Fibroblast of the aortic adventitia (primary cell): ENCODE data around the gene KRT6C. TPM values are rescaled to one million over a fixed set of nuclear protein-coding genes. Genes with fewer than 3 reads are reported as not detected.

ENCODE experiments used
- DNase-seq: peaks from one replicate; pipeline ENCODE4 v3.0.0-alpha.2; 2010; ENCODE audit warnings: low read depth
- H3K4me3 ChIP-seq: 2 replicates; pipeline ENCODE4 v1.5.1; 2011; ENCODE audit warnings: low read depth, mild to moderate bottlenecking, control low read depth, low read length, moderate library complexity
- CTCF ChIP-seq: IDR thresholded peaks from 2 replicates; pipeline ENCODE4 v1.5.1; 2011; ENCODE audit warnings: mild to moderate bottlenecking, low read length, control low read depth, inconsistent platforms; ENCODE audit not compliant: insufficient read depth
- total RNA-seq: library from RNA; depleted of rRNA; stranded (reverse); fragments of >200 nt; gene quantifications from 2 replicates; pipeline ENCODE4 v1.2.3, GENCODE V29; 2012; ENCODE audit warnings: low replicate concordance

The KRT6C gene
- total RNA-seq, 1 donor: not detected

GRCh38 chr12:52518574-52519386, 45.2 kb upstream of the KRT6C start:
- TF ChIP-seq CTCF: no peak
- no peak for DNase-seq
- H3K4me3 ChIP-seq: no peak overlapping the region

- DNase-seq: no peak
- H3K4me3 ChIP-seq: no peak overlapping the region
- TF ChIP-seq CTCF: no peak
Measured at GRCh38 chr12:52517888-52518287, 44.3 kb upstream of the KRT6C start.

- DNase-seq: no peak
- TF ChIP-seq CTCF: no peak
- H3K4me3 ChIP-seq: no peak overlapping the region
Measured at GRCh38 chr12:52517005-52517835, 43.6 kb upstream of the KRT6C start.

GRCh38 chr12:52515927-52516831, 42.6 kb upstream of the KRT6C start:
- no peak for TF ChIP-seq CTCF
- no peak for DNase-seq
- no peak overlapping the region for H3K4me3 ChIP-seq

- H3K4me3 ChIP-seq: no peak overlapping the region
- DNase-seq: no peak
- no peak for TF ChIP-seq CTCF
Measured at GRCh38 chr12:52515319-52515646, 41.7 kb upstream of the KRT6C start.
